HG03520 (cell line): ENCODE results near the gene LVRN.

ENCODE experiments used
- ATAC-seq: cut with Tn5 transposase; IDR thresholded peaks from one replicate; pipeline ENCODE4 v1.9.1; 2021; ENCODE audit warnings: mild to moderate bottlenecking, moderate library complexity; ENCODE audit not compliant: unreplicated experiment

Gene LVRN

DNA sequence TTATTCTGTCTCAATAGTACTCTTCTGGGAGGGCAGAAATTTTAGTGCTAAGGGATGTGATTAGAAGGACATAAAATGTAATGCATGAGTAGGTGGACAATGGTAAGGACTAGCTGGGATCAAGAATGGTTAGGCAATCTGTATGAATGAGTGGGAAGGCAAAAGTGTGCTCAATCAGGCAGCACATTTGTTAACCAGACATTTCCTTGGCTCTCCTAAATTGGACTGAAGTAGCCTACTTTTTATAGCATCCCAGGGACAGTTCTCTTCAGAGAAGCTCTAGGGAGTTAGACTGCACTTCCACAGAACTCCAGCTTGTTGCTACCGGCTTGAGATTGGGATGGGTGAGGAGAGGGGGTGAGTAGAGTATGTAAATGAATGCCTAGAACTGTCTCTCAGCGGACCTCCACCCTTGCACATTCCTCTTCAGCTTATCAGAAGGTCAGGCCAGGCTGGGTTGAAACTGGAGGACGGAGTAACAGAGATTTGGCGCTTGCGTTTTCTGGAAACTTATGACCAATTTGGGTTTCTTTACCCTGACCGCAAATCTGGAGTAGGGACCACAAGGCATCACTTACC lies 51.0 kb downstream of the LVRN start:
- ATAC-seq: no peak

DNA sequence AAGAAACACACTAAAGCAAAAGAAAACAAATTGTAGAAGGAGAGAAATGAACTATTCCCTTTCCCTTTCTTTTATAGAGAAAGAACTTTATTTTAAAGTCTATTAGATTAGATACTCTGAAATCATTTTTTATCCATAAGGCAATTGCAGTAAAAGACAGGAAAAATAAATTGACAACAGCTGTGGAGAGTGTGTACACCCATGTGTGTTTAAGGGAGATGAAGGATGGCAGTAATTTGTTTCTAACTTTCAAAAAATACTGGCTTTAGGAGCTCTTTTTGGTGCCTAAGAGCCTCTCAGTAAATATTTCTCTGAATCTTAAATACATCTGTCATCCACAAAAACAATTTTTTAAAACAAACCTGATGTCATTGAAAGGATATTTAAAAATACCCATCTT lies 51.7 kb downstream of the LVRN start:
- ATAC-seq: no peak

DNA sequence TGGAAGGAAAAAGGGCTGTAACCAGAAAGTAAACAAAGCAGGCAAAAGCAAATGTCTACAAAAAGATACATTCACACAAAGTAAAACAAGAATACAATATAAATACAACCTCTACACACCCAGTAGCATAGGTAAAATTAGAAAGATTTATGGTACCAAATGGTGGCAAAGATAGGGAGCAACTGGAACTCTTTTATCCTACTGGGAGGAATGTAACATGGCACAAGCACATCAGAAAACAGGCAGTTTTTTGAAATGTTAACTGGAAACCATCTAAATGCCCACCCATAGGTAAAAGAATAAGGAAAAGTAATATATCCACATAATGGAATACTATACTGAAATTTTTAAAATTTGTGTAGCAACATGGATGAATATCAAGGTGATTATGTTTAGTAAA lies 61.3 kb downstream of the LVRN start:
- ATAC-seq: no peak

DNA sequence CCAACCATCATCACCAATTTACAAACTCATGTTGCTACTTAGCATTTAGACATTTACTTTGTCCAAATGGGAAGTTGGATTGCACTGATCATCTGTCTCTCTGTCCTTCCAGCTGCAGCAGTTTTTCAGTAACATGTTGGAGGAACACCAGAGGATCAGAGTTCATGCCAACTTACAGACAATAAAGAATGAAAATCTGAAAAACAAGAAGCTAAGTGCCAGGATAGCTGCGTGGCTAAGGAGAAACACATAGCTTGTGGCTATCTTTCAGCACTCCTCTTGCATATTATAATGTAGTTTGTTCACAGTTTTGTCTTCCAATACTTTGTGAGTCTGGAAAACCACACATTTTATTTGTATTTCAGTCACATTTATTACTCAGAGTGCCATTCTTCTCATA lies 63.6 kb downstream of the LVRN start:
- no peak for ATAC-seq

- ATAC-seq: peak; percentile 77
Measured at GRCh38 chr5:116032094-116032517, 69.8 kb downstream of the LVRN start, which contains the start of gene ARL14EPL. ARL14EPL (plus strand) TSS chr5:116032472; CDS start chr5:116051466, 18,994 bp downstream.

GRCh38 chr5:116032991-116033390 lies 70.7 kb downstream of the LVRN start:
- no peak for ATAC-seq

DNA sequence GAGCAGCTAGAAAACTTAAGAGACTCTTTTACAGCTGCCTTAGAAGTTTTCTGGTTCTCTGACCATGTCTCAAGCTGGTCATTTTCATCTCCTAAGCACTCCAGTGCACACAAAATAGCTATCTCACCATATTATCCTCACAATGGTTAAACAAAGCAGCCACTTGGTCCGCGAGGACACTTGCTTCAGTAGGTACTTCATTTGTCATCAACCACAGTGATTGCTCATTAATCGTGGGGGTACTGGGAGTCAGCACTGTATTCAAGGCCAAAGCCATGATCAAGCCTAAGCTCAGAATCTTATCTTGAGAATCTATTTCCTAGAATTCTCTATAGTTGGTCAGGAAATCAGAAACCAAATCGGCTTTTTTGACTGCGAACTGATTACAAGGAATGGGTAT lies 72.8 kb downstream of the LVRN start:
- ATAC-seq: no peak

DNA sequence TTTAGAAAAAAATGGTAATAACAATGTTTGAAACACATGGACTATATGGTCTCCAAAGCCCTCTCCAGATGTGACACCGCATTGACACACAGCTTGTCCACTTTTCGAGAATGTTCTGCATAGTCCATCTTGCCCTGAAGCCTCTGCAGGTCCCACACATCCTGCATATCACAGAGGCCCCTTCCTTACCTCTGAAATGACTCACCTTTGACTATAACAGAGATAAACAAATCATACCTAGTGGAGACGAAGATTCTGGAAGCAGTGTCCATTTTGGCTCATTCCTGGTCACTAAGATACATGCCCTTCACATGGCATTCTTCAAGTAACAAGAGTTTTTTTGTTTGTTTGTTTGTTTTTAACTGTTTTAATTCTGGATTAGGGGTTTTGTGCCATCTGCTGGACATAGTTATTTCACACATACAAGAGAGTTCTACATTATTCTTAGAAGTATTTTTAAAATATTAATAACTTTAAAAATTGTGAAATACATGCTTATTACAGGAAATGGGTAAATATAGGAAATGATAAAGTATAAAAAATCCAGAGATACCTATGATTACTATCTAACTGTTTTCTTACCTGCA lies 75.1 kb downstream of the LVRN start:
- ATAC-seq: no peak

DNA sequence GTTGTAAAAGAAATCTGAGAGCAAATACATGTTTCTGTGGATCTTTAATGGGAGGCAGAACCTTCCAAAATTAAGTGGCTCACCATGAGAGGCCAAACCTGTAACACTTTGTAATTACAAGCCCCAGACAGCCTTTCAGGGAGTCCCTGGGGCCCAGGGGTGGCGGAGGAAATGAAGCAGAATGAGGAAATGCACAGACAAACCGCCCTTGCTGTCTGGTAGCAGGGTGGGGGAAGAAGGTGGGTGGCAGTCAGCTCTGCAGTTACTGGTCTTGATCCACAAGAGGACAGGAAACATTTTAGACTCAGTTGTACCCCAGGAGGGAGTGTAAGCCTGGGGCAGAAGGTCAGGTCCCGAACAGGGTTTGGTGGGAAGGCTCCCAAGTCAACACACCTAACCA lies 76.5 kb downstream of the LVRN start:
- ATAC-seq: peak; percentile 75

- ATAC-seq: no peak
Measured at GRCh38 chr5:116042375-116042774, 80.1 kb downstream of the LVRN start.

DNA sequence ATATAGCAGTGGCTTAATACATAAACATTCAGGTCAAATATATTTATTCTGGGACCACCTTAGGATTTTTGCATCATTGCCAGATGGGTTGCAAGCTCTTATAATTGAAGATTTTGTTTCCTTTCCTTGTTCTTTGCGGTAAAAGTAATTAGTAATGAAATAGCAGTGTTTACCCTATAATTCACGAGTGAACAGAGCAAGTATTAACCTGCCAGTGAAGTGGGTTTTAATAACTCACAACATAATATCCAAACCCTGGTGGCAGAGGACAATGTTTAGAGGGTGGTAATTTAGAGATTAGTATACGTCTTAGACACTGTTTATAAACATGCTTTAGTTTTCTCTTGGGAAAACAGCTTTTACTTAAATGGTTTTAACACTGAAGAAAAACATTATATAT lies 81.8 kb downstream of the LVRN start:
- no peak for ATAC-seq

- no peak for ATAC-seq
Measured at GRCh38 chr5:116045821-116046220, 83.5 kb downstream of the LVRN start.

DNA sequence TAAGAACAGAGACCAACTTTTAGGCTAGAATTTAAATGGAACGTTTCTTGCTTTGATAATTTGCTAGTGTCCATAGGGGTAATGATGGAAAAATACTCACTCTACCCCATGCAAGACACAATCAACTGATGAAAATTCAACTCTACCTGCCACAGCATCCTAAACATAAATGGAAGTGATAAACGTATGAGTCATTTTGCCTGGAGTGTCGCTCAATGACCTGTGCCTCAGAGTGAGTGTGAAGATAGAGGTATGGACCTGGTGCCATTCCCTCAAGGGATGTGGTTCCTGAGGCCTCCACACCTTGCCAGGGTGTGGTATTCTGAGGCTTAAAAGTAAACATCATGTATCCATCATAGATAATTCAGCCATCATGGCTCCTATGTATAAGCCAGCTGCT lies 84.0 kb downstream of the LVRN start:
- no peak for ATAC-seq

DNA sequence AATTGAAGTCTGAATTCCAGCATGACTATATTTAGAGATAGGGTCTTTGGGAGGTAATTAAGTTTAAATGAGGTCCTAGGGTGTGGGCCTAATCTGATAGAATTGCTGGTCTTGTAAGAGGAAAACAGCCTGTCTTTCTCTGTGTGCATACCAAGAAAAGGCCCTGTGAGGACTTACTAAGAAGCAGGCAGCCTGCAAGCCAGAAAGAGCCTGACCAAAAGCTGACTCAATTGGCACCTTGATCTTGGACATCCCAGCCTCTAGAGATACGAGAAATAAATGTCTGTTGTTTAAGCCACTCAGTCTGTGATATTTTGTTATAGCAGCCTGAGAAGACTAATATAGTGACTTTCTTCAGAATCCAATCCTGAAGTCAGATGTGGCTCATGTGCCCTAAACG lies 84.5 kb downstream of the LVRN start:
- ATAC-seq: no peak

- no peak for ATAC-seq
Measured at GRCh38 chr5:116058346-116058936, 96.2 kb downstream of the LVRN start.

DNA sequence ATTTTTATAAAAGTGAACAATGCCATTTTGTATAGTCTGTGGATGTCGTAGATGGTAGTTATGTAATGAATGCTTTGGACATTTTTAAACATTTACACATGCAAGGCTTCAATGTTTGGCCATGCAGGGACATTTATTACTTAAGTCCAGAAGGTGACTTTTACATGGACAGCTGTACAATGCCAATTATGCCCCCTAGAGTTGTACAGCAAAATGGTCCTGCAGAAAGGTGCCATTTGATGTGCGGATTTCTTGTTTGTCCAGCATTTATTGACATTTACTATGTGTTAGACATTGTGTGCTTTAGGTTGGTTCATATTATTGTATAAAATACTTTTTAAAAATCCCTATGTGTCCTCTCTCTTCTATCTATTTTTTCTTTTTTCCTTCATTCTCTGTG lies 100.1 kb downstream of the LVRN start:
- no peak for ATAC-seq

DNA sequence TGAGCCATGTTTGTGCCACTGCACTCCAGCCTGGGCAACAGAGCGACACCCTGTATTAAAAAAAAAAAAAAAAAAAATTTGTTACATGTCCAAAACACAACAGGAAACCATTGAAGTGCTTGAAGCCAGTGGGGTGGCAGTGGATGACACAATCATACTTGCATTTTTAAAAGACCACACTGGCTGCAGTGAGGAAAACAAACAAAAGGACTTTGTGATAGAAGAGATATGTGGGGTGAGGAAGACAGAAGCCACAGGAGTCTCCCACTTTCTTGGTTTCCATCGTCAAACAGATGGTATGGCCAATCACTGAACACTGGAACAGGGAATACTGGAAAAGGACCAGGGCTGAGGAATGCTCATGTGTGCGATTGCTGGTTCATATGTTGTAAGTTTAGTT lies 101.7 kb downstream of the LVRN start:
- ATAC-seq: no peak

DNA sequence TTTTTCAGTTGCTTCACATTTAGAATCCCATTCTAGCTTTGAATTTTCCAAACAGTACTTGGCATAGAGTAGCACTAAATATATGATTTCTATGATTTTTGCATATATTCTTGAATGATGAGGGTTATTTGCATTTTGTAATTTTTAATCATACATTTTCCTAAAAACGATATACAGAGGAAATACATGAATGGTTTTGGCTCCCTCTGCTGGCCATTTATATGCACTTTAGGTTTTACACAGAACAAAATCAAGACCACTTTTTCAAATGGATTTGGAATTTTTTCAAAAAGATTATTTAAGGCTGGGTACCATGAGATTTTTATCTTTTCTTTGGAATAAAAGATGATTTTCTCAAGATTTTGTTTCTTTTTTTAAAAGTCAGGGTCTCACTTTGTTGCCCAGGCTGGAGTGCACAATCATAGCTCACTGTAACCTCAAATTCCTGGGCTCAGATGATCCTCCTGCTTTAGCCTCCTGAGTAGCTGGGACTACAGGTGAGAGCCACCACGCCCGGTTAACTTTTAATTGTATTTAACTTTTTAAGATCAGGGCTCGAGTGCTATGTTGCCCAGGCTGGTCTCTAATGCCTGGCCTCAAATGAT lies 105.9 kb downstream of the LVRN start:
- ATAC-seq: peak; percentile 51

- ATAC-seq: no peak
Measured at GRCh38 chr5:116071211-116071610, 108.9 kb downstream of the LVRN start.

GRCh38 chr5:116075191-116075831 lies 113.0 kb downstream of the LVRN start:
- no peak for ATAC-seq

DNA sequence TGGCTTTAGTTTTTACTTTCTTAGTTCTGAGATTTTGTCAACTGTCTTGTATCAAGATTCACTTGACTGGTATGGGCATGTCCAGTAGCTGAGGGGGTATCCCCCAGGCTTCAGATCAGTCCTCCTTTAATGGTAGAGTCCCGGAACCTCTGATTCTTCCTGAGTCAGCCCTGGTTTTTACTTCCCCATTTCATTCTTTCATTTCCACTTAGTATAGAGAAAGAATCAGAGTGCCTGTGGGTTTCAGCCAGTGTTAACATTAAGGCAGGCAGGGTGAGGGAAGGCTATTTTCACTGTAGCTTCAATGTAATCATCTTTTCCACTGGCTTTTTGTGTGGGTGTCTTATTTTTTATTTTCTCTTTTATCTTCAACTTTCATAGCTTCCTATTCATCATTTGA lies 114.2 kb downstream of the LVRN start:
- ATAC-seq: peak; percentile 99
